WTC11 (cell line): ENCODE data around the gene METRNL. TPM values are rescaled to one million over a fixed set of nuclear protein-coding genes. Genes with fewer than 3 reads are reported as not detected.

ENCODE experiments used
- ATAC-seq: fragments of 200-7000 bp; cut with Tn5 transposase; 2 replicates; pipeline ENCODE4 v1.10.0; 2021; ENCODE audit warnings: mild to moderate bottlenecking, moderate library complexity
- CTCF ChIA-PET: fragments of 300-600 bp; sonication (Branson Sonifier 250); formaldehyde crosslinking; loops from one replicate; lab custom pipeline; 2021; ENCODE audit warnings: antibody characterized with exemption; lab: Charles Lee
- POLR2A ChIA-PET: fragments of 350-600 bp; sonication (Branson Sonifier 250); formaldehyde crosslinking; loops from one replicate; lab custom pipeline; 2021; ENCODE audit warnings: antibody characterized with exemption; lab: Charles Lee
- DNase-seq: peaks from one replicate; pipeline ENCODE4 v3.0.0; 2021; ENCODE audit warnings: low spot score
- H3K27ac Mint-ChIP-seq: 2 replicates; pipeline ENCODE4 v1.8.0; 2021; ENCODE audit warnings: mixed read lengths
- H3K27me3 Mint-ChIP-seq: 2 replicates; pipeline ENCODE4 v1.8.0; 2021; ENCODE audit warnings: low read depth, mild to moderate bottlenecking, moderate library complexity, mixed read lengths
- H3K36me3 Mint-ChIP-seq: 2 replicates; pipeline ENCODE4 v1.8.0; 2021; ENCODE audit warnings: mixed read lengths
- H3K4me1 Mint-ChIP-seq: 2 replicates; pipeline ENCODE4 v1.8.0; 2022; ENCODE audit warnings: mixed read lengths
- H3K4me3 Mint-ChIP-seq: 2 replicates; pipeline ENCODE4 v1.8.0; 2021; ENCODE audit warnings: mild to moderate bottlenecking, moderate library complexity, mixed read lengths
- H3K9me3 Mint-ChIP-seq: 2 replicates; pipeline ENCODE4 v1.8.0; 2021; ENCODE audit warnings: mixed read lengths
- ATF1 ChIP-seq: sonication (generic); formaldehyde crosslinking; IDR thresholded peaks from 2 replicates; pipeline ENCODE4 v1.8.1; 2023; ENCODE audit warnings: mild to moderate bottlenecking, moderate library complexity, missing genetic modification reagents
- CREB1 ChIP-seq: sonication (generic); formaldehyde crosslinking; IDR thresholded peaks from 2 replicates; pipeline ENCODE4 v1.8.0; 2023; ENCODE audit warnings: mild to moderate bottlenecking, missing genetic modification reagents
- E2F4 ChIP-seq: sonication (generic); formaldehyde crosslinking; IDR thresholded peaks from 2 replicates; pipeline ENCODE4 v1.8.1; 2022; ENCODE audit warnings: low read depth, mild to moderate bottlenecking, moderate library complexity, missing genetic modification reagents, borderline replicate concordance
- ELF4 ChIP-seq: sonication (generic); formaldehyde crosslinking; IDR thresholded peaks from 2 replicates; pipeline ENCODE4 v1.8.1; 2022; ENCODE audit warnings: low read depth, mild to moderate bottlenecking, moderate library complexity, missing genetic modification reagents
- FOXP1 ChIP-seq: sonication (generic); formaldehyde crosslinking; IDR thresholded peaks from 2 replicates; pipeline ENCODE4 v1.8.0; 2022; ENCODE audit warnings: missing genetic modification reagents, mild to moderate bottlenecking, moderate library complexity, borderline replicate concordance
- GRHL2 ChIP-seq: fragments of 250-450 bp; sonication (Bioruptor Pico); IDR thresholded peaks from 2 replicates; pipeline ENCODE4 v1.8.0; 2022; ENCODE audit warnings: mild to moderate bottlenecking, moderate library complexity; ENCODE audit not compliant: insufficient replicate concordance, severe bottlenecking
- IRF2 ChIP-seq: sonication (generic); formaldehyde crosslinking; IDR thresholded peaks from 2 replicates; pipeline ENCODE4 v1.8.0; 2022; ENCODE audit warnings: low read depth, missing genetic modification reagents, borderline replicate concordance
- NR1H2 ChIP-seq: sonication (generic); formaldehyde crosslinking; IDR thresholded peaks from 2 replicates; pipeline ENCODE4 v1.9.0; 2021; ENCODE audit warnings: mild to moderate bottlenecking, moderate library complexity, missing genetic modification reagents
- PREB ChIP-seq: sonication (generic); formaldehyde crosslinking; IDR thresholded peaks from 2 replicates; pipeline ENCODE4 v1.8.1; 2022; ENCODE audit warnings: mild to moderate bottlenecking, missing genetic modification reagents, moderate library complexity, borderline replicate concordance
- PRRX2 ChIP-seq: fragments of 250-450 bp; sonication (Bioruptor Pico); IDR thresholded peaks from 2 replicates; pipeline ENCODE4 v1.8.0; 2021; ENCODE audit warnings: mild to moderate bottlenecking
- TEAD1 ChIP-seq: sonication (generic); formaldehyde crosslinking; IDR thresholded peaks from 2 replicates; pipeline ENCODE4 v1.8.0; 2022; ENCODE audit warnings: mild to moderate bottlenecking, missing genetic modification reagents
- USF1 ChIP-seq: sonication (generic); formaldehyde crosslinking; IDR thresholded peaks from 2 replicates; pipeline ENCODE4 v1.8.0; 2022; ENCODE audit warnings: mild to moderate bottlenecking, missing genetic modification reagents
- ZBTB21 ChIP-seq: sonication (generic); formaldehyde crosslinking; IDR thresholded peaks from 2 replicates; pipeline ENCODE4 v1.8.1; 2023; ENCODE audit warnings: mild to moderate bottlenecking, missing genetic modification reagents, borderline replicate concordance
- ZNF232 ChIP-seq: sonication (generic); formaldehyde crosslinking; IDR thresholded peaks from 2 replicates; pipeline ENCODE4 v1.8.0; 2022; ENCODE audit warnings: mild to moderate bottlenecking, missing genetic modification reagents
- ZNF425 ChIP-seq: fragments of 250-450 bp; sonication (Bioruptor Pico); conservative IDR thresholded peaks from 2 replicates; pipeline ENCODE4 v1.9.0; 2021; ENCODE audit warnings: mild to moderate bottlenecking
- ZNF671 ChIP-seq: fragments of 250-450 bp; sonication (Bioruptor Pico); IDR thresholded peaks from 2 replicates; pipeline ENCODE4 v1.8.0; 2021; ENCODE audit warnings: mild to moderate bottlenecking
- total RNA-seq: library from RNA; stranded (reverse); gene quantifications from 3 replicates; pipeline ENCODE4 v1.2.3, GENCODE V29; 2021
- TF ChIP-seq, protein P1 (sequence below): sonication (generic); formaldehyde crosslinking; IDR thresholded peaks from 2 replicates; pipeline ENCODE4 v1.8.1; 2023; ENCODE audit warnings: mild to moderate bottlenecking, moderate library complexity, missing genetic modification reagents
- TF ChIP-seq, protein P2 (sequence below): sonication (generic); formaldehyde crosslinking; conservative IDR thresholded peaks from 2 replicates; pipeline ENCODE4 v1.8.1; 2023; ENCODE audit warnings: mild to moderate bottlenecking, low read depth, missing genetic modification reagents, moderate library complexity
- TF ChIP-seq, protein P3 (sequence below): sonication (generic); formaldehyde crosslinking; IDR thresholded peaks from 2 replicates; pipeline ENCODE4 v1.8.0; 2023; ENCODE audit warnings: missing genetic modification reagents
- TF ChIP-seq, protein P4 (sequence below): fragments of 200-600 bp; IDR thresholded peaks from 2 replicates; pipeline ENCODE4 v1.8.0; 2022; ENCODE audit warnings: antibody characterized with exemption

METRNL gene
- total RNA-seq, 1 experiment from 2014 or later, result 27.7 TPM

GRCh38 chr17:83068641-83069570, 10.5 kb upstream of the METRNL start:
- no peak for DNase-seq
- H3K36me3 Mint-ChIP-seq, result no peaks in the 10 kb centered on the region
- no peak overlapping the region for H3K4me3 Mint-ChIP-seq
- ATAC-seq, result no peak
- no peaks in the 10 kb centered on the region for H3K27me3 Mint-ChIP-seq
- H3K4me1 Mint-ChIP-seq, result no peaks in the 10 kb centered on the region
- TF ChIP-seq USF1 (CRISPR knock-in tag) (no peak), PREB (CRISPR knock-in tag) (no peak), GRHL2 (no peak), TEAD1 (CRISPR knock-in tag) (no peak), ATF1 (CRISPR knock-in tag) (no peak), E2F4 (CRISPR knock-in tag) (no peak), PRRX2 (no peak), ELF4 (no peak), ZNF671 (no peak)
- TF ChIP-seq, protein P1, sequence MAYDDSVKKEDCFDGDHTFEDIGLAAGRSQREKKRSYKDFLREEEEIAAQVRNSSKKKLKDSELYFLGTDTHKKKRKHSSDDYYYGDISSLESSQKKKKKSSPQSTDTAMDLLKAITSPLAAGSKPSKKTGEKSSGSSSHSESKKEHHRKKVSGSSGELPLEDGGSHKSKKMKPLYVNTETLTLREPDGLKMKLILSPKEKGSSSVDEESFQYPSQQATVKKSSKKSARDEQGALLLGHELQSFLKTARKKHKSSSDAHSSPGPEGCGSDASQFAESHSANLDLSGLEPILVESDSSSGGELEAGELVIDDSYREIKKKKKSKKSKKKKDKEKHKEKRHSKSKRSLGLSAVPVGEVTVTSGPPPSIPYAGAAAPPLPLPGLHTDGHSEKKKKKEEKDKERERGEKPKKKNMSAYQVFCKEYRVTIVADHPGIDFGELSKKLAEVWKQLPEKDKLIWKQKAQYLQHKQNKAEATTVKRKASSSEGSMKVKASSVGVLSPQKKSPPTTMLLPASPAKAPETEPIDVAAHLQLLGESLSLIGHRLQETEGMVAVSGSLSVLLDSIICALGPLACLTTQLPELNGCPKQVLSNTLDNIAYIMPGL (CRISPR knock-in tag), result no peak
- TF ChIP-seq, all 79 proteins: peak for 0
- CTCF ChIA-PET, result no interaction called here
- no peak overlapping the region for H3K27ac Mint-ChIP-seq
- H3K9me3 Mint-ChIP-seq, result no peaks in the 10 kb centered on the region
- POLR2A ChIA-PET, result no interaction called here

GRCh38 chr17:83069571-83069906, 9.9 kb upstream of the METRNL start:
- no peaks in the 10 kb centered on the region for H3K4me1 Mint-ChIP-seq
- H3K4me3 Mint-ChIP-seq, result no peak overlapping the region
- H3K36me3 Mint-ChIP-seq, result no peaks in the 10 kb centered on the region
- ATAC-seq (no peak), DNase-seq (no peak)
- H3K27me3 Mint-ChIP-seq, result no peaks in the 10 kb centered on the region
- POLR2A ChIA-PET, result no interaction called here
- CTCF ChIA-PET, result no interaction called here
- H3K9me3 Mint-ChIP-seq, result no peaks in the 10 kb centered on the region
- 0 out of 2 replicates have a peak overlapping the region, but pooled peaks have one; percentile 36 for H3K27ac Mint-ChIP-seq
- TF ChIP-seq IRF2 (no peak), ZNF425 (CRISPR knock-in tag) (no peak), ZBTB21 (CRISPR knock-in tag) (no peak), NR1H2 (CRISPR knock-in tag) (no peak), CREB1 (CRISPR knock-in tag) (no peak), ZNF232 (CRISPR knock-in tag) (no peak), FOXP1 (CRISPR knock-in tag) (no peak)
- TF ChIP-seq, protein P2, sequence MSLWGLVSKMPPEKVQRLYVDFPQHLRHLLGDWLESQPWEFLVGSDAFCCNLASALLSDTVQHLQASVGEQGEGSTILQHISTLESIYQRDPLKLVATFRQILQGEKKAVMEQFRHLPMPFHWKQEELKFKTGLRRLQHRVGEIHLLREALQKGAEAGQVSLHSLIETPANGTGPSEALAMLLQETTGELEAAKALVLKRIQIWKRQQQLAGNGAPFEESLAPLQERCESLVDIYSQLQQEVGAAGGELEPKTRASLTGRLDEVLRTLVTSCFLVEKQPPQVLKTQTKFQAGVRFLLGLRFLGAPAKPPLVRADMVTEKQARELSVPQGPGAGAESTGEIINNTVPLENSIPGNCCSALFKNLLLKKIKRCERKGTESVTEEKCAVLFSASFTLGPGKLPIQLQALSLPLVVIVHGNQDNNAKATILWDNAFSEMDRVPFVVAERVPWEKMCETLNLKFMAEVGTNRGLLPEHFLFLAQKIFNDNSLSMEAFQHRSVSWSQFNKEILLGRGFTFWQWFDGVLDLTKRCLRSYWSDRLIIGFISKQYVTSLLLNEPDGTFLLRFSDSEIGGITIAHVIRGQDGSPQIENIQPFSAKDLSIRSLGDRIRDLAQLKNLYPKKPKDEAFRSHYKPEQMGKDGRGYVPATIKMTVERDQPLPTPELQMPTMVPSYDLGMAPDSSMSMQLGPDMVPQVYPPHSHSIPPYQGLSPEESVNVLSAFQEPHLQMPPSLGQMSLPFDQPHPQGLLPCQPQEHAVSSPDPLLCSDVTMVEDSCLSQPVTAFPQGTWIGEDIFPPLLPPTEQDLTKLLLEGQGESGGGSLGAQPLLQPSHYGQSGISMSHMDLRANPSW (CRISPR knock-in tag), result no peak
- TF ChIP-seq, protein P3, sequence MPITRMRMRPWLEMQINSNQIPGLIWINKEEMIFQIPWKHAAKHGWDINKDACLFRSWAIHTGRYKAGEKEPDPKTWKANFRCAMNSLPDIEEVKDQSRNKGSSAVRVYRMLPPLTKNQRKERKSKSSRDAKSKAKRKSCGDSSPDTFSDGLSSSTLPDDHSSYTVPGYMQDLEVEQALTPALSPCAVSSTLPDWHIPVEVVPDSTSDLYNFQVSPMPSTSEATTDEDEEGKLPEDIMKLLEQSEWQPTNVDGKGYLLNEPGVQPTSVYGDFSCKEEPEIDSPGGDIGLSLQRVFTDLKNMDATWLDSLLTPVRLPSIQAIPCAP (CRISPR knock-in tag), result no peak
- TF ChIP-seq, protein P4, sequence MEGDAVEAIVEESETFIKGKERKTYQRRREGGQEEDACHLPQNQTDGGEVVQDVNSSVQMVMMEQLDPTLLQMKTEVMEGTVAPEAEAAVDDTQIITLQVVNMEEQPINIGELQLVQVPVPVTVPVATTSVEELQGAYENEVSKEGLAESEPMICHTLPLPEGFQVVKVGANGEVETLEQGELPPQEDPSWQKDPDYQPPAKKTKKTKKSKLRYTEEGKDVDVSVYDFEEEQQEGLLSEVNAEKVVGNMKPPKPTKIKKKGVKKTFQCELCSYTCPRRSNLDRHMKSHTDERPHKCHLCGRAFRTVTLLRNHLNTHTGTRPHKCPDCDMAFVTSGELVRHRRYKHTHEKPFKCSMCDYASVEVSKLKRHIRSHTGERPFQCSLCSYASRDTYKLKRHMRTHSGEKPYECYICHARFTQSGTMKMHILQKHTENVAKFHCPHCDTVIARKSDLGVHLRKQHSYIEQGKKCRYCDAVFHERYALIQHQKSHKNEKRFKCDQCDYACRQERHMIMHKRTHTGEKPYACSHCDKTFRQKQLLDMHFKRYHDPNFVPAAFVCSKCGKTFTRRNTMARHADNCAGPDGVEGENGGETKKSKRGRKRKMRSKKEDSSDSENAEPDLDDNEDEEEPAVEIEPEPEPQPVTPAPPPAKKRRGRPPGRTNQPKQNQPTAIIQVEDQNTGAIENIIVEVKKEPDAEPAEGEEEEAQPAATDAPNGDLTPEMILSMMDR, result no peak
